Hippocampal formation (tissue), 2 donors: ENCODE results near the gene WIPI1.
"Not testable (repeated sequence)": the region's sequence is repeated elsewhere in the genome, so short reads cannot be mapped to it uniquely, and the experiment has no call there.

Experiments used
- DNase-seq, 2 donors: peaks; one replicate each; lab custom pipeline; 2025; lab: John Stamatoyannopoulos, UW

WIPI1 gene

DNA sequence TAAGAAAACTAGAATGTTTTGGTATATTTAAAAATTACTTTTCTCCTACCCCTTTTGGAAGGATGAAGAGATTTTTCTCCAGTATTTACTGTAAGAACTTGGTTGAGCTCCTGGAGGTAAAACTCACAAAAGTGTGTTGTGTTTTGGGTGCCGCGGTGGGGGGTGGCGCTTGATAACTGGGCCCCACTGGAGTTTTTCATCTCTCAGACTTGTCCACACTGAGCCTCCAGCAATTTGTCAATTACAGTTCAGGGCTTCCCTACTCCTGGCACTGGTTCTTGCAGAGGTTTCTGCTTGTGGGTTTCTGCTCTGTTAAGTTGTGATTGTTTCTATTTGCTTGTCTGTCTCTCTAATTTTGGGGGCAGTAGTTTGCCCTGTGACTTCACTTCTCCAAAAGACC is 40.0 kb downstream of the WIPI1 start:
- DNase-seq = no peak

DNA sequence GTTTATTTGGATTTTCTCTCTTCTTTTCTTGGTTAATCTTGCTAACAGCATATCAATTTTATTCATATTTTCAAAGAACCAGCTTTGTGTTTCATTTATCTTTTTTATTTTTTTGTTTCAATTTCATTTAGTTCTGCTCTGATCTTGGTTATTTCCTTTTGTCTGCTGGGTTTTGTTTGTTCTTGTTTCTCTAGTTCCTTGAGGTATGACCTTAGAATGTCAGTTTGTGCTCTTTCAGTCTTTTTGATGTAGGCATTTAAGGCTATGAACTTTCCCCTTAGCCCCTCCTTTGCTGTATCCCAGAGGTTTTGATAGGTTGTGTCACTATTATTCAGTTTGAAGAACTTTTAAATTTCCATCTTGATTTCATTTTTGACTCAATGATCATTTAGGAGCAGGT is 42.4 kb downstream of the WIPI1 start:
- not testable (repeated sequence) for DNase-seq

DNA sequence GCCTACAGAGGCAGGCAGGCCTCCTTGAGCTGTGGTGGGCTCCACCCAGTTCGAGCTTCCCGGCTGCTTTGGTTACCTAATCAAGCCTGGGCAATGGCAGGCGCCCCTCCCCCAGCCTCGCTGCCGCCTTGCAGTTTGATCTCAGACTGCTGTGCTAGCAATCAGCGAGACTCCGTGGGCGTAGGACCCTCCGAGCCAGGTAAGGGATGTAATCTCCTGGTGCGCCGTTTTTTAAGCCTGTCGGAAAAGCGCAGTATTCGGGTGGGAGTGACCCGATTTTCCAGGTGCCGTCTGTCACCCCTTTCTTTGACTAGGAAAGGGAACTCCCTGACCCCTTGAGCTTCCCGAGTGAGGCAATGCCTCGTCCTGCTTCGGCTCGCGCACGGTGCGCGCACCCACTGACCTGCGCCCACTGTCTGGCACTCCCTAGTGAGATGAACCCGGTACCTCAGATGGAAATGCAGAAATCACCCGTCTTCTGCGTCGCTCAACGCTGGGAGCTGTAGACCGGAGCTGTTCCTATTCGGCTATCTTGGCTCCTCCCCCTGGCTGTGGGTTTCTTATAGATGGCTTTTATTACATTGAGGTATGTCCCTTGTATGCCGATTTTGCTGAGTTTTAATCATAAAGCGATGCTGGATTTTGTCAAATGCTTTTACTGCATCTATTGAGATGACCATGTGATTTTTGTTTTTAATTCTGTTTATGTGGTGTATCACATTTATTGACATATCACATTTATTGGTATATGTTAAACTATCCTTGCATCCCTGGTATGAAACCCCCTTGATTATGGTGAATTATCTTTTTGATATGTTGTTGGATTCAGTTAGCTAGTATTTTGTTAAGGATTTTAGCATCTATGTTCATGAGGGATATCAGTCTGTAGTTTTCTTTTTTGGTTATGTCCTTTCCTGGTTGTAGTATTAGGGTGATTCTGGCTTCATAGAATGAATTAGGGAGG is 43.4 kb downstream of the WIPI1 start:
- DNase-seq = not testable (repeated sequence)

DNA sequence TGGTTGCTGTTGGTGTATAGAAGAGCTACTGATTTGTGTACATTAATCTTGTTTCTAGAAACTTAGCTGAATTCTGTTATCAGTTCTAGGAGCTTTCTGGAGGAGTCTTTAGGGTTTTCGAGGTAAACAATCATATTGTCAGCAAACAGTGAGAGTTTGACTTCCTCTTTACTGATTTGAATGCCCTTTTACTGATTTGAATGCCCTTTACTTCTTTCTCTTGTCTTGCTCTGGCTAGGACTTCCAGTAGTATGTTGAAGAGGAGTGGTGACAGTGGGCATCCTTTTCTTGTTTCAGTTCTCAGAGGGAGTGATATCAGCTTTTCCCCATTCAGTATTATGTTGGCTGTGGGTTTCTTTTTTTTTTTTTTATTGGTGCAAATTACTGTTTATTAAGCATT is 49.6 kb downstream of the WIPI1 start:
- DNase-seq = not testable (repeated sequence)

DNA sequence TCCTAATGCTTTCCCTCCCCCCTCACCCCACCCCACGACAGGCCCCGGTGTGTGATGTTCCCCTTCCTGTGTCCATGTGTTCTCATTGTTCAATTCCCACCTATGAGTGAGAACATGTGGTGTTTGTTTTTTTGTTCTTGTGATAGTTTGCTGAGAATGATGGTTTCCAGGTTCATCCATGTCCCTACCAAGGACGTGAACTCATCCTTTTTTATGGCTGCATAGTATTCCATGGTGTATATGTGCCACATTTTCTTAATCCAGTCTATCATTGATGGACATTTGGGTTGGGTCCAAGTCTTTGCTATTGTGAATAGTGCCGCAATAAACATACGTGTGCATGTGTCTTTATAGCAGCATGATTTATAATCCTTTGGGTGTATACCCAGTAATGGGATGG is 53.5 kb downstream of the WIPI1 start:
- DNase-seq = not testable (repeated sequence)

DNA sequence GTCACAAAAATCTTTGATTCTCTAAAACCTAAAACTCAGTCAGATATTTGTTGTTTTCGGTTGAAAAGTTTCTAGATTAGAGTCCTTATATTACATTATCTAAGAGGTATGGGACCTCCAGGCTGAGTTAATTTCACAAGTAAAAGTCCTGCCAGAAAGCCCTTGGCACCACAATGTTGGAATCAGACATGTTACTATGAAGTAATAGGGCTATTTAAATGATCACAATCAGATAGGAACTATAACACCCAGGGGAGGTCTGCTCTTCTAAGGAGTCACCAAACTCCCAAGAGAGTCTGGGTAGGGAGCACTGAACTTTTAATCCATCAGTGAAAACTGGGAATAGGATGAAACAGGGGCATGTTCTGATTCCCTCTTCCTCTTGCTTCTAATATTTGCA is 54.2 kb downstream of the WIPI1 start:
- DNase-seq = no peak

DNA sequence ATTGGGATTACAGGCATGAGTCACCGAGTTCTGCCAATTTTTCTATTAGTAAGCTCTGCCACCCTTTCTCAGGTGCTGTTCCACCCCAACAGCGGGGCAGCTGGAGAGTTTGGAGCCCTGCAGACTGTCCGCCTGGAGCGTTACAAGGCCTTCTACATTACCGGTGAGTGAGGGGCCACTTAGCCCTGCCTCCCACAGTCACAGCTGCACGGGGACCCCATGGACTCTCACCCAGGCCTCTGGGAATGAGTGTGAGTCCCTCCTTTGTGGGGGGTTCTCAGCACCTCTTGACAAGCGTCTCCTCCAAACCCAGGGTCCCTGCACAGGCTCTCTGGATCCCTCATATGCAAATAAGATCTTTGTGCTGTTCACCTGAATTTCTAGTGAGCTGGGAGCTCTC is 56.0 kb downstream of the WIPI1 start:
- DNase-seq = no peak

DNA sequence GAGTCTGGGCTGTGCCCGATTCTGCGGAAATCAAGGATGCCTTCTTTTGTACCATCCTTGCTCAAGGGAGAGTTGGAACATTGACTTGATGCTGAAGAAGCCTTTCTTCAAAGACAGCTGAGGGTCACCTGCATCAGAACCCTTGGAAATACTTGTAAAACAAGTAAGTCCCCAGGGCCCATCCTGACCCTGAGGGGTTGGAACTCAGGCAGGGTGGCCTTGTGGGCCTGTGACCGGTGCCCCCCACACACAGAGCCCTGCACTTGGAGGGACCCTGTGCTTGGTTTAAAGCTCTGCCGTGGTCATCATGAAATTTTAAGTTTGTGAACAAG is 56.9 kb downstream of the WIPI1 start:
- DNase-seq = no peak

DNA sequence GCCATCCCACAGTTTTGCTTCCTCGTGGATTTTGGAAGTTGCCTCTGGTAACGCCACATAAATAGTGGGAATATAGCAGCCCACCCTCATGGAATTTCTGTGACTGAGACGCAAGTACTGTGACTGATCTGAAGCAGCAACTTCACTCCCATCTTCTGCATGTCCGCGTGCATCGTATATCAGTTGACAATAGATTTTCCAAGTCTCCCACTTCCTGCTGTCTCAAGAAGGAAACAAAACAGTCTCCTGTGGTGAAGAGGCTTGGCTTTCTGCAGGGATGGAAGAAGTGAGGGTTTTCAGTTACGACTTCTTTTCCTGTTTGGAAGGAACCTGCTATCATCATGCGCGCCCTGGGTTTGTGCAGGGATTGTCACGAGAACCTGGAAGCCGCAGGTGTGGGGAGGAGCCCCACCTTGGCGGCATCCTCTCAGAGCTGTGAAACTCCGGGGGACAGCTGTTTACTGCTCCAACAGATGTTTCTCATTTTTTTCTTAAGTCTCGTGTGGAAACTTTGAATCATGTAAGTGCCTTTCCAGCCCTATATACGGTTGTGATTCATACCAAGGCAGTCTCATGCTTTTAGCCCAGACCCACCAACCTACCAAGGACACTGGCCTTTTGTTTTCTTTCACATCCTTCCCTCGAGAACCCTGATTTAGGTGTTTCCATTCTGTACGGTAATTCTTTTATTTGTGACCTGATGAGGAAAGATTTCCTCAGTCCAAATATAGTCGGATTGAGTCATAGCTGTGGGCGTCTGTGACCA is 57.5 kb downstream of the WIPI1 start:
- no peak for DNase-seq

DNA sequence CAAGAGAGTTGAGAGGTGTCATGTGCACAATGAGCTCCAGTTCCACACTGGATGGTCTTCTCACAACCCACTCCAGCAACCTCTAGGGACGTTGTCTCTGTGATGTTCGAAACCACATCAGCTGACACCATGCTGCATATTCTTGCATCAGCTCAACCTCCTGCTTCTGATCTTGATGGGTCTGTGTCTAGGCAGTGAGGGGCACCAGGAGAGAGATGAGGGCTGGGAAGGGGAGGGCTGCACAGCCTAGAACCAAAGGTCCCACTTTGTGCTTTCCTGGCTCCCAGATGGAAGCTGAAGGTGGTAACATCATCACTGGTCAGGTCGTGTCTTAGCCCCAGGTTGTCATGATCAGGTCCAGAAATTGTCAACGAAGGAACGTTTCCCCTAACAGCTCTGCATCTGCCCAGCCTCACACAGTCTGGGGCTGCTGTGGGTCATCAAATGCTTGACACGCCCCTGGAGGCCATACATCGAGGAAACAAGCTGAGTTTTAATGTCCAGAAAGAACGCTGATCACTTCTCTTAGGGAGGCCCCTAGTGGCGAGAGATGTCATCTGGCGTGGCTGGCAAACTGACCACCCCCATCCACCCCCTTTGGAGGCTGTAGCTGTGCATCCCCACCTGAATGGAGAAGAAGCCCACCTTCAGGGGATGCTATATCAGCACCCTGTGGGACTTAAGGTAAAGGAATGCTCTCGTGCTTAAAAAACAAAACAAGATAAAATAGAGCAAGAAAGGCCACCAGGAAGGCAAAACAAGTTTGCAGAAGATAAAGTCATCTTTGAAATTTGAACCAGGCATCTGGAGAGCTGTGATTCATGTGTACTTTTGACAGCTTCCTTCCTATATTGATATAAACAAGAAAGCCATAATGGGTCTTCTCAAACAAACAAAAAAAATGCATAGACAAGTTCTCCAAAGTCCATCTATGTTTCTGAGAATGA is 58.3 kb downstream of the WIPI1 start:
- DNase-seq = no peak

DNA sequence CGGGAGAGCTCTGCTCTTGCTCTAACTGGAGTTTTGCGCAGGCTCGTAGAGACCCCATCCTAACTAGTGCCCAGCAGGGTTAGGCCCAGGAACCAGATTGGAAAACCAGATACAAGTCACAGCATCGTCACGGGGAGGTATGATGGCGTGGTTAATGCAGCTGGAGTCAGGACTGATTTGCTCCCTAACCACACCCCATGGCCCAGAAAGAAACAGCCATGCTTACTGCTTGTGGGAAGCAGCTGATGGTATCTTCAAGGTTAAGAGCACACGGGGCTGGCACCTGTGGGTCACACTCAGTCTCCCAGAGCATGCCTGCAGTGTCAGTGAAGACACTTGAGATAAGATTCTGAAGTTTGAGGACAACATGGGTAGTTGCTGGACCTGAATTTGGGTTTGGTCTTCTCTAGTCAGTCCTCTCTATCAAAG is 60.2 kb downstream of the WIPI1 start:
- DNase-seq = no peak

DNA sequence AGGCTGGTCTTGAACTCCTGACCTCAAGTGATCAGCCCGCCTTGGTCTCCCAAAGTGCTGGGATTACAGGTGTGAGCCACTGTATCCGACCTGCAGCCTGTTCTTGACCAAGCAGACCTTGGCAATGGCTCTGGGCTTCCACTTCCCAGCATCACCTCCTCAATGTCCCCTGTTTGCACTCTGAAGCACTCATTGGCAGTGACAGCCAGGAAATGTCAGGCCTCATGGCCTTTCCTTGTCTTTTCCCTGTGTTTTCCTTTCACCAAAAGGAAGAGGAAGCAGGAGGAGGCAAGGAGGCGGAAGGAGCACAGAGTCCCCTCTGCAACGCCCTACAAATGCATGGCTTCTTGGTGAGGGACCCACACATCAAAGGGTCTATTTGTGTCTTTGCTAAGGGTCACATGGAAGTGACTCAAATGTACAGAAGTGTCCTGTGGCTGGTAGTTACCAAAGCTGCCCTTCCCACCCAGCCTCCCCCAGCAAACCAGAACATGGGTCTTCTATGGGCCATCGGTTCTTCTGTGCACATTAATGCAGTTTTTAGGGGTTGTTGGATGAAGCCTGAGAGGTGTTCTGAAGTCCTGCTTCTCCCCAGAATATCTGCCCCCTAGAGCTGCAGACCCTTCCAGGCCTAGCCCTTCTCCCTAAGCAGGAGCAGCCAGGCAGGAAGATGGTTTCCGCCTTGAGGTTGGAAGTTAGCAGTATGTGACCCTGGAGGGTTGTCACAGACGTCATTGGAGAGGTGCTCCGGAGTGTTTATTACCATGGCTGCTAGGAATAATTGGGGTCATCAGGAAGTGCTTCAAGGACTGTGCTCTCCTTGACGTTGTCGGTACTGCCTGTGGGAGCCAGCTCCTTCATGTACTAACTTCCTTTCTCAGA is 60.8 kb downstream of the WIPI1 start:
- no peak for DNase-seq

DNA sequence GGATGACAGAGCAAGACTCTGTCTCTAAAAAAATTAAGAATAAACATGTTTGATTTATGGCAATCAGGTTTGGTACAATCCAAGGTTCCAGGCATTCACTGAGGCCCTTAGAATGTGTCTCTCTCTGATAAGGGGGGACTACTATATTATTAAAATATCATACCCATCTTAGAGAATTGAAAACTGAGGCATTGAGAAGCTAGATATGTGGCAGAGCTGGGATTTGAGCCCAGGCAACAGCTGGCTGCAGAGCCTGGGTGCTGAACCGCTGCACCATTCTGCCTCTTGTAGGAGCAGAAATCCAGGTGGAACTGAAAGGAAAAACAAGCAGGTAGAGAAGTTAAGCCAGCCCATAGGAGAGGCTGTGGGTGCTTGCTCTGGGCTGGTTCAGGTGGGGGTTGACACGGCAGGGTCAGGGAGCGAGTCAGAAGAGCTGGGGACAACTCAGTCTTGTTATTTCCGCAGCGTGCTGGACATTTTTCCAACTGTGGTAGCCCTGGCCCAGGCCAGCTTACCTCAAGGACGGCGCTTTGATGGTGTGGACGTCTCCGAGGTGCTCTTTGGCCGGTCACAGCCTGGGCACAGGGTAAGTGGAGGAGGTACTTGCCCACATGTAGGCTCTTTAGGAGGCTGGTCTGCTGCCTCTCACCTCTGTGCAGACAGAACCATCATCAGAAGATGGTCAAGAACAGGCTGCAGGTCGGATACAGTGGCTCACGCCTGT is 62.5 kb downstream of the WIPI1 start:
- DNase-seq = no peak

DNA sequence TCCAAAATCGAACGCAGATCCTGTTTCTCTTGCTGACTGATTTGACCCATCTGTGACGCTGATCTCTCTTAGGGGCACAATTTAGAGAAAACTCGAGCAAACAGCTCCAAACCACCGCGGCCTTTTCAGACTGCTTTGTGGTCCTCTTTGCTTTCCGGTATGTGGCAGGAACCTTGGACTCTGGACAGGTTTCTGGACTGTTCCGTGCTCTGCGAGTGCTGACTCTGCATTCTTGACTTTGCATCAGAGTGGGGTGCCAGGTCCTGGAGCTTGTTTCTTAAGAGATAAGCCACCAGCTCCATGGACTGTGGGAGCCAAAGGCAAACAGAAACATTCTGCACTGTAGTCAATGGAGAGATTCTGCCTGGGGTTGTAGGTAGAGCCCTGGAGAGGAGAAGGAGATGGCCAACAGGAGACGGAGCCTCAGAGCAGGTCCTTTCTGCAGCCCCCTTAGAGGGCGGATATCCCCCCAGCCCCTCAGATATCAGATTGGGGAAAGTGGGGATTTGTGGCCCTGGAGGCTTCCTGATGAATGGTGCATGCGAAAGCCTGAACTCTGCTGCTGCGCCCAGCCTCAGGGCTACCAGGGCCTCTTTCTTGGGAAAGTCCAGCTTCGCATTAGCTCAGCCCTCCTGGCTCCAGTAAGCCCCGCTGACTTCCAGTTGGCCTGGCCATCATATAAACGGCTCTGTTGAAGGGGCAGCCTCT is 65.6 kb downstream of the WIPI1 start:
- DNase-seq = no peak

DNA sequence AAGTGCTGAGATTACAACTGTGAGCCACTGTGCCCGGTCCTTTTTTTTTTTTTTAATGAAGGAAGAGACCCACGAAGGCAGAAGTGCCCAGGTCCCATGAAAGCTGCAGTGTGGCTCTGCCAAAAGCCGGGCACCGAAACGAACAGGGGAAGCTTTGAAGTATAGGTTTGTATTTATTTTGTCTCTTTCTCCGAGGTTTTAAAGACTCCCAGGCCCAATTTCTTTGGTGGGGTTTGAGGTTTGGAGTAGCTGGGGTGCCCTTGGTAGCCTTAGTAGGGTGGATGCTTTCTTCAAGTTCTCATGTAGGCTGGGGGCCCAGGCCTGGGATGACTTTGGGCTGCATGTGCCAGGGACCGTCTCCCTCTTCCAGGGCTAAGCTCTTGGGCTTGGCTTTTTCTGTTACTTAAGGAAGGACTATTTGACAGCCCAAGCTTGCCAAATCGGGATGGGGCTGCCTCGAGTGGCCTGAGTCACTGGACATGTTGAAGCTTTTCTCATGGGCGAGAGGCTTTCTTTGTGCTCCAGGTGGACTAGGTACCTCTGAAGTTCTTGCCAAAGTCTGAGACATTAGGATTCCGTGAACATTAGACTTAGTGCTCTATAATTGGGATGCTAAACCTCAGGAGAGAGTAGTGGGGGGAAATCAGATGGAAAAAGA is 66.3 kb downstream of the WIPI1 start:
- no peak for DNase-seq

DNA sequence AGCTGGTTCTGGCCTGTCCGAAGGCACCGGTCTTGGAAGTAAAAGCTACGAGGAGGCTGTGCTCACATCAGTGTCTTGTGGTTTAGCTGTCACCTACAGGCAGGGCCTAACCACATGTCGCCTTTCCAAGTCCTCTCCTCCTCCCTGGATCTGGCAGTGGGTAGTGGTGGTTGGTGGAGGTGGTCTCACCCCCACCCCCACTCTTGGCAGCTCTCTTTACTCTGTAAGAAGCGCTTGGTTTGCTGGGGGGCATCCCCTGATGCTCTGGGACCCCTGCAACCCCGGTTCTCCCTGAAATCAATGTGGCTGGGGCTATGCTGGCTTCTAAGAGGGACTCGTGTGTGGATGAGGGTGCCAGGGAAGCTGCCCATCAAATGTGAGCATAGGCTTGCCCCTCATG is 68.3 kb downstream of the WIPI1 start:
- DNase-seq = no peak

DNA sequence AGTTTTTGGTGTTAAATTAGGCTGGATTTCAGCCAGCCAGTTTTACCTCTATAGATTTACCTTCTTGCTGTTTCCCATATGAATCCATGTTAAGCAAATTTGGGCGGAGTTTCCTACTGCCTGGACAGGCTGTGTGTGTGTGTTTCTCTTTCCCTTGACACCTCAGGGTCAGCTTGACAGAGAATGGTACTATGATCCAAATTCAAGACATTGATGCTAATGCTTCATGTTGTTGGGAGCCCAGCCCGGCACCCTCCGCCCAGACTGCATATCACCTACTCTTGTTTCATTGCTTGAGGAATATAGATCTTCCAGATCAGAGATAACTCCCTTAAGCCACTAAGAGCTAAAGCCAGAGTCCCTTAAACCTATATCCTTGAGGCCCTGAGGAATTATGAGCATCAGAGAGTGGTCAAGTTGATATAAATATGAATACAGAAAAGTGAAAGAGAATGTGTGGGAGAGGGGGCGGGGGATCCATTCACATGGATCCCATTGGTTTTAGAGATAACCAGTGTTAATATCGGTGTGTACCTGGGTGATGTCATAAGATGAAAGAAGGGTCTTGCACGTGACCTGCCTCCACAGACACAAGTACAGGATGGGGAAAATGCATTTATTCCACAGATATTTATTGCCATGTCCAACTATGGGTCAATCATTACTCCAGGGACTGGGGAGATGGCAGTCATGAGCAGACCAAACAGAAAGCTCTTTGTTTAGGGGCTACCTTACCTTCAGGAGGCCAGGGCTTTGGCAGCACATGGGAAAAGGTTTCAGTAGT is 69.7 kb downstream of the WIPI1 start:
- no peak for DNase-seq

DNA sequence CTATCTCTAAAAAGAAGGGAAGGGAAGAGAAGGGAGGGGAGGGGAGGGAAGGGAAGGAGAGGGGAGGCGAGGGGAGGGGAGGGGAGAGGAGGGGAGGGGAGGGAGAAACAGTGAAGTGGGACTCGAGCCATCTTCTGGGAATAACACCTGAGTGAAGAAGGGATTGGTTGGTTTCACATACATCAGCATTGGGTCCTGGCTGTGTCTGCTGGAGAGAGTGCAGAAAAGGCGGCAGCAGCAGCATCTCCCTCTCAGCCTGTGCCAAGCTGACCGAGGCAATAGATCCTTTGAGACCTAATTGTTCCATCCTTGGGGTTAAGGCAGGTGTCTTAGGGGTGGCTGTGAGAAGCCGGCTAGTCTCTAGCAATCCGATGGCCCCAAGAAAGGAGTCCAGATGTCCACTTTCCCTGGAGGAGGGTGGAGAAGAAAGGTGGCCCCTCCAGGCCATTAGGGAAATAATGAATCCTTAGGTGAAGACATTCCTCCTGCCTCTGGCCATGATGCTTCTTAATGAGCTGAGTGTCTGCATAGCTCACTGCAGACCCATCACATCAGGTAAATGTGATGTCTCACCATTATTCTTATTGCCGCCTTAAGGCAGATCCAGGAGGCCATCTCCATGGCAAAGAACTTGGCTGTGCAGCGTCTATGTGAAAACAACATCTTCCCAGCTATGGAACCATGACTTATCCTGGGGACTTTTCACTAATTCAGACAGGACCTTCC is 71.6 kb downstream of the WIPI1 start:
- no peak for DNase-seq
